Prostate gland (tissue), 2 donors: ENCODE measurements around the gene PIP5K1C. TPM values are rescaled to one million over a fixed set of nuclear protein-coding genes. Genes with fewer than 3 reads are reported as not detected.

Experiments used
- DNase-seq: peaks from one replicate; pipeline ENCODE4 v3.0.0-alpha.2; 2019; ENCODE audit warnings: low spot score
- H3K27ac ChIP-seq, 2 donors: fragments of 200-600 bp; sonication (generic); 2 replicates each; pipeline ENCODE4 v1.5.1; 2017 to 2019
- H3K27me3 ChIP-seq: fragments of 200-600 bp; sonication (generic); replicated peaks from 2 replicates; pipeline ENCODE4 v1.5.1; 2019; ENCODE audit not compliant: insufficient read depth
- H3K36me3 ChIP-seq, 2 donors: fragments of 200-600 bp; sonication (generic); 1 replicate in 1 of 2; 2 replicates in 1 of 2; pipeline versions ENCODE4 v1.5.1 to v1.8.1; 2017 to 2019
- H3K4me1 ChIP-seq: fragments of 200-600 bp; sonication (generic); replicated peaks from 2 replicates; pipeline ENCODE4 v1.5.1; 2019
- H3K4me3 ChIP-seq, 2 donors: fragments of 200-600 bp; sonication (generic); 2 replicates each; pipeline ENCODE4 v1.5.1; 2017 to 2019
- H3K9me3 ChIP-seq: fragments of 200-600 bp; sonication (generic); 2 replicates; pipeline ENCODE4 v1.5.1; 2017
- CTCF ChIP-seq, 4 experiments: fragments of 200-600 bp in 2 of 4; fragments of 450-650 bp in 2 of 4; sonication (generic) in 2 of 4; IDR thresholded peaks; 1 replicate in 3 of 4; 2 replicates in 1 of 4; pipeline ENCODE4 v1.5.1; 2016 to 2019; ENCODE audit warnings: antibody characterized with exemption in 4 of 4, mild to moderate bottlenecking in 2 of 4, moderate library complexity in 2 of 4
- POLR2A ChIP-seq: fragments of 450-650 bp; IDR thresholded peaks from one replicate; pipeline ENCODE4 v1.6.1; 2016; ENCODE audit warnings: antibody characterized with exemption, mild to moderate bottlenecking
- POLR2AphosphoS5 ChIP-seq: sonication (generic); formaldehyde crosslinking; IDR thresholded peaks from one replicate; pipeline ENCODE4 v1.6.1; 2017; ENCODE audit warnings: antibody characterized with exemption
- WGBS: methylation state at CpG from one replicate; pipeline ENCODE4 v1.1.5; 2018; 5-methylcytosine and 5-hydroxymethylcytosine counted together
- intact Hi-C: fragments of 100-400 bp; cut with DNase I; formaldehyde crosslinking; loops from one replicate; pipeline ENCODE4 v1.14.2; 2022
- total RNA-seq, 2 donors: library from RNA; depleted of rRNA; stranded (reverse); fragments of >200 nt; gene quantifications; one replicate each; pipeline ENCODE4 v1.1.0, GENCODE V29; 2016

Gene PIP5K1C
- total RNA-seq, 2 donors from 2014 or later, result 34.3 to 75.5 TPM

DNA sequence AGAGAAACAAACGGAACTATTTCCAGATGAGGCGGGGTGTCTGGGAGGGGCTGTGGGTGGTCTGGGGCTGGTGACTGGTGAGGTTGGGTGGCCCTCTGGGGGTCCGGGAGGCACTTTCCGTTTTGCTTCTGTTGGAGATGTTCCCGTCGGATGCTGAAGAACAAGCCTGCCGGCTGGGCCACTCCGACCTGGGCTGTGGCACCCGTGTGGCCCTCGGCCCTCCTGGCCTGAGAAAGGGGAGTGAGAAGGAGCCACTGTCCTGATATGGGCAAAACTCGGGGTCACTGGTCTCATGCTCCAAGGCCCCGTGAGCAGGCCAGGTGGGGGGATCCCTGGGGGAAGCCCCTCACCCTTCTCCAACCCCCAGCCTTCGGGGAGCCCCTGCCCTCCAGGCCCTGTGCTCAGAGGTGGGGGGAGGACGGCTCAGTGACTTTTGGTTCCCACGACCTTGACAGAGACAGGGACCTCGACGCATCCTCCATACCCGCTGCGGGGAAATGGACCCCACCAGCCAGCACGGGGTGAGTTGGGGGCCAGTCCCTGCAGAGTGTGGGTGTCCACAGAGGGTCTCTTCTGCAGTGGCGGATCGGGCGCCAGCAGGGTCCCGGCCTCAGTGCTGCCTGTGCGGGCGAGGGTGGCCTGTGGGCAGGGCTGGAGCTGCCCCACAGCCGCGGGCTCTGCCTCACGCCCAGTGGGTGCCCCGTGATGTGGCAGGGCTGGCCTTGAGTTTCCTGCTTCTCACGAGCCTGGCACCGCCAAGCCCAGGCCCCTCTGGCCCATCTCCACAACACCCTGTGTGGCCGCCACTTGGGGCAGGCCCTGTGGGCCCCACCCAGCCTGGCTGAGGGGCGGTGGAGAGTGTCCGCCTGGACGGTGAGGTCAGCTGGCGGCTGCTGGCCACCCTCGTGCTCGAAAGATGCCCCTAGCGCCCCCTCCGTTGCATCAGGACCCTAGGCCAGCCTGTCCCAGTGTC, 89.2 kb downstream of the PIP5K1C start:
- H3K4me1 ChIP-seq, result peaks cover 7% of the 10 kb centered on the region
- no peak overlapping the region for H3K4me3 ChIP-seq
- TF ChIP-seq POLR2A, result no peak
- no peak for TF ChIP-seq CTCF (IDR thresholded peaks at IDR 0.05)
- no peak for TF ChIP-seq POLR2AphosphoS5
- no peak for DNase-seq
- intact Hi-C loops, result loop anchor here (10.0 kb wide), 1 partner anchor 306 kb away; no protein-coding TSS in a partner anchor
- no peaks in the 10 kb centered on the region for H3K9me3 ChIP-seq
- no peaks in the 10 kb centered on the region for H3K27me3 ChIP-seq
- H3K27ac ChIP-seq, result no peak overlapping the region
- peaks cover 0 to 10% of the 10 kb centered on the region in 2 donors for H3K36me3 ChIP-seq
- WGBS, result 87% methylated on average over 41 of the region's 41 CpGs

DNA sequence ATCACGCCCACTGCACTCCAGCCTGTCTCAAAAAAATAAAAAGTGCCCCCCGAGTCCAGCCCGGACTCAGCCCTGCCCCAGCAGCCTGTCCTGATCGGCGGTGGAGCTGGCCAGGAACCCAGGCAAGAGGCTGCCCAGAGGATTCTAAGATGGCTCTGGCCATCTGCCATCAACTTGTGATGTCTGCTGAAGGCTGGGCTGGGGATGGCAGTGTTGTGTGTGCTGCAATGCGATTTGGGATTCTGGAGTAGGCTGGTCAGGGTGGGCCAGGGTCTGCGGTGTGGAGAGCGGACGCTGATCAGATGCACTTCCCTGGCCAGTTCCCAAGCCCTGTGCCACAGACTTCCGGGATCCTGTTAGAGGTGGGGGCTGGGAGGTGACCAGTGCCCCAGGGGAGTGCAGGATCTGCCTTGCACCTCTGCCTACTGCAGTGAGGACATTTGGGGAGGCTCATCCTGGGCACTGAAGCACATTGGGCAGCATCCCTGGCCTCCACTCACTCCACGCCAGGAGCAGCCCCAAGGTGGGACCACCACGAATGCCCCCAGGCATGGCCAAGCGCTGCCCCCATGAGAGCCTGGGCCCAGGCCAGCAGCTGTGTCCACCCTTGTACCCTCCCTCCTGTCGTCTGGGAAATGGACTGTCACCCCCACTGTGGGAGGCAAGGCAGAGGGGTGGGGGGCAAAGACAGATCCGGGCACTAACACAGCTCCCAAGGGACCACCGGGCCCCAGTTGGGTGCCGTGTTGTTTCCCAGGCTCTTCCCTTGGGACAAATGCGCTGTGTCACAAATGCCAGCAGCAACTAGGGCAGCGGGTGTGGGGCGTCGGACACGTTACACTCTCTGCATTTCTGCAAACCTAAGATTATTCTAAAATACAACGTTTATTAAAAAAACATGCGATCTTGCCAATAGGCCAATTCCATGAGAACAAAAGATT, 90.2 kb downstream of the PIP5K1C start:
- H3K4me1 ChIP-seq, result peaks cover 10% of the 10 kb centered on the region
- no peaks in the 10 kb centered on the region for H3K9me3 ChIP-seq
- H3K27me3 ChIP-seq, result no peaks in the 10 kb centered on the region
- no peak for TF ChIP-seq POLR2AphosphoS5
- no peak for TF ChIP-seq POLR2A
- TF ChIP-seq CTCF (IDR thresholded peaks at IDR 0.05), result no peak
- H3K36me3 ChIP-seq, result peaks cover 0 to 10% of the 10 kb centered on the region in 2 donors
- no peak overlapping the region for H3K4me3 ChIP-seq
- DNase-seq, result no peak
- no peak overlapping the region for H3K27ac ChIP-seq
- intact Hi-C loops, result loop anchor here (10.0 kb wide), 1 partner anchor 305 kb away; no protein-coding TSS in a partner anchor
- 75% methylated on average over 23 of the region's 24 CpGs for WGBS

GRCh38 chr19:3608750-3609322, 91.4 kb downstream of the PIP5K1C start:
- no peak overlapping the region for H3K27ac ChIP-seq
- no peak for DNase-seq
- H3K4me1 ChIP-seq, result peaks cover 10% of the 10 kb centered on the region

More at GRCh38 chr19:3608750-3609322, 91.4 kb downstream of the PIP5K1C start:
- intact Hi-C loops, result no loop called here
- no peak overlapping the region for H3K4me3 ChIP-seq
- WGBS, result 61% methylated on average over 20 of the region's 21 CpGs
- TF ChIP-seq POLR2A, result no peak
- no peak for TF ChIP-seq CTCF (IDR thresholded peaks at IDR 0.05)
- TF ChIP-seq POLR2AphosphoS5, result no peak
- H3K9me3 ChIP-seq, result no peaks in the 10 kb centered on the region
- no peaks in the 10 kb centered on the region for H3K27me3 ChIP-seq
- H3K36me3 ChIP-seq, result peaks cover 0 to 10% of the 10 kb centered on the region in 2 donors
